Measurements from ENCODE around the gene RHBDL1. TPM values are rescaled to one million over a fixed set of nuclear protein-coding genes. Genes with fewer than 3 reads are reported as not detected.
A peak's percentile ranks its signal among the peaks of the same experiment; 100 is the strongest.

The RHBDL1 gene
- total and polyA plus RNA-seq, 2 experiments from 2014 or later, result 3.4 to 4.2 TPM

- no peaks in the 10 kb centered on the region for H3K36me3 ChIP-seq (replicated peaks; ENCODE audit: insufficient read depth, low read depth)
- H3K4me1 ChIP-seq (ENCODE audit: insufficient read depth), result peaks cover 12% of the 10 kb centered on the region
- H3K9me2 ChIP-seq (replicated peaks; ENCODE audit: insufficient read depth), result no peaks in the 10 kb centered on the region
- 18% methylated on average over 2 of the region's 37 CpGs for WGBS (ENCODE audit: low lambda C conversion rate, missing lambda C conversion rate)
- no peak overlapping the region for H2AFZ ChIP-seq
- H3K9me3 ChIP-seq (ENCODE audit: low read depth), result no peaks in the 10 kb centered on the region
- H4K20me1 ChIP-seq (ENCODE audit: insufficient read depth, poor library complexity, severe bottlenecking), result no peaks in the 10 kb centered on the region
- DNase-seq (ENCODE audit: low spot score), result no peak
- H3K4me3 ChIP-seq, result no peak overlapping the region
- H3K27ac ChIP-seq, result no peak overlapping the region
- H3K79me2 ChIP-seq, result peaks cover 13% of the 10 kb centered on the region
- peak; percentile 37 for TF ChIP-seq EZH2phosphoT487 (IDR thresholded peaks at IDR 0.05; ENCODE audit: low read depth, severe bottlenecking, unreplicated experiment)
- TF ChIP-seq EZH2 (IDR thresholded peaks at IDR 0.05; ENCODE audit: borderline replicate concordance), result no peak
- peaks cover 54% of the 10 kb centered on the region for H3K27me3 ChIP-seq
- peak overlapping the region; percentile 67 for H3K4me2 ChIP-seq
Observed at GRCh38 chr16:693766-694165, 18.3 kb downstream of the RHBDL1 start.

- peaks cover 60% of the 10 kb centered on the region for H3K27me3 ChIP-seq
- no peak overlapping the region for H3K27ac ChIP-seq
- H3K36me3 ChIP-seq (replicated peaks; ENCODE audit: insufficient read depth, low read depth), result no peaks in the 10 kb centered on the region
- H2AFZ ChIP-seq, result no peak overlapping the region
- H3K4me1 ChIP-seq (ENCODE audit: insufficient read depth), result peaks cover 9% of the 10 kb centered on the region
- peaks cover 8% of the 10 kb centered on the region for H3K79me2 ChIP-seq
- TF ChIP-seq, protein P1, sequence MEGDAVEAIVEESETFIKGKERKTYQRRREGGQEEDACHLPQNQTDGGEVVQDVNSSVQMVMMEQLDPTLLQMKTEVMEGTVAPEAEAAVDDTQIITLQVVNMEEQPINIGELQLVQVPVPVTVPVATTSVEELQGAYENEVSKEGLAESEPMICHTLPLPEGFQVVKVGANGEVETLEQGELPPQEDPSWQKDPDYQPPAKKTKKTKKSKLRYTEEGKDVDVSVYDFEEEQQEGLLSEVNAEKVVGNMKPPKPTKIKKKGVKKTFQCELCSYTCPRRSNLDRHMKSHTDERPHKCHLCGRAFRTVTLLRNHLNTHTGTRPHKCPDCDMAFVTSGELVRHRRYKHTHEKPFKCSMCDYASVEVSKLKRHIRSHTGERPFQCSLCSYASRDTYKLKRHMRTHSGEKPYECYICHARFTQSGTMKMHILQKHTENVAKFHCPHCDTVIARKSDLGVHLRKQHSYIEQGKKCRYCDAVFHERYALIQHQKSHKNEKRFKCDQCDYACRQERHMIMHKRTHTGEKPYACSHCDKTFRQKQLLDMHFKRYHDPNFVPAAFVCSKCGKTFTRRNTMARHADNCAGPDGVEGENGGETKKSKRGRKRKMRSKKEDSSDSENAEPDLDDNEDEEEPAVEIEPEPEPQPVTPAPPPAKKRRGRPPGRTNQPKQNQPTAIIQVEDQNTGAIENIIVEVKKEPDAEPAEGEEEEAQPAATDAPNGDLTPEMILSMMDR (IDR thresholded peaks at IDR 0.05; ENCODE audit: poor library complexity), result no peak
- TF ChIP-seq EZH2 (IDR thresholded peaks at IDR 0.05; ENCODE audit: borderline replicate concordance), result peak; percentile 76
- no peaks in the 10 kb centered on the region for H4K20me1 ChIP-seq (ENCODE audit: insufficient read depth, poor library complexity, severe bottlenecking)
- no peaks in the 10 kb centered on the region for H3K9me3 ChIP-seq (ENCODE audit: low read depth)
- H3K4me3 ChIP-seq, result no peak overlapping the region
- peak overlapping the region; percentile 67 for H3K4me2 ChIP-seq
- no peak for DNase-seq (ENCODE audit: low spot score)
- H3K9me2 ChIP-seq (replicated peaks; ENCODE audit: insufficient read depth), result no peaks in the 10 kb centered on the region
- WGBS (ENCODE audit: low lambda C conversion rate, missing lambda C conversion rate), result 7% methylated on average over 33 of the region's 64 CpGs
Observed at GRCh38 chr16:694187-694862, 18.9 kb downstream of the RHBDL1 start.

DNA sequence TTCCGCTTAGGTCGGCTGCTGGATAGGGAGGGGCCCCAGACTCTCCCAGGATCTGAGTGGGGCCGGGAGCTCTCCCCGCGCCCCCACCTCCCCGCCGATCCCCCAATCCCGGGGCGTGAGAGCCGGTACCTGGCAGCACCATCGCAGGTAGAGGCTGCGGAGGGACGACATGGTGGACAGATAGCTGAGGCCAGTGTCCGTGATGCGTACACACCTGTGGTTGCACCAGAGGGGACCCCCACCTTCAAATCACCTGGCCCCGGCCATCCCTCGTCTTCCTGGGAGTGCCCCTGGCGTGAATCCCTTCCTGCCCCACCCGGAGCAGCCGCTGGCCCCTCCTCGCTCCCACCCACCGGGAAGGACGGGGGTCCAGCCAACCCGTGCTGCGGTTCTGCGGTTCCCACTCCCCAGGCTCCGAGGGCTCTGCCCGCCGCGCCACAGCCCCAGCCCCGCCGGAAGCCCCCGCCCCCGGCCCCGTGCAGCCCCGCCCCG is 19.4 kb downstream of the RHBDL1 start:
- H4K20me1 ChIP-seq (ENCODE audit: insufficient read depth, poor library complexity, severe bottlenecking), result no peaks in the 10 kb centered on the region
- H3K4me1 ChIP-seq (ENCODE audit: insufficient read depth), result peaks cover 4% of the 10 kb centered on the region
- H3K27ac ChIP-seq, result no peak overlapping the region
- peaks cover 2% of the 10 kb centered on the region for H3K79me2 ChIP-seq
- peak overlapping the region; percentile 67 for H3K4me2 ChIP-seq
- H3K4me3 ChIP-seq, result no peak overlapping the region
- no peaks in the 10 kb centered on the region for H3K36me3 ChIP-seq (replicated peaks; ENCODE audit: insufficient read depth, low read depth)
- H2AFZ ChIP-seq, result no peak overlapping the region
- TF ChIP-seq EZH2phosphoT487 (IDR thresholded peaks at IDR 0.05; ENCODE audit: low read depth, severe bottlenecking, unreplicated experiment) (no peak), EZH2 (IDR thresholded peaks at IDR 0.05; ENCODE audit: borderline replicate concordance) (peak; percentile 25)
- TF ChIP-seq, protein P1 (IDR thresholded peaks at IDR 0.05; ENCODE audit: poor library complexity), result no peak
- H3K9me2 ChIP-seq (replicated peaks; ENCODE audit: insufficient read depth), result no peaks in the 10 kb centered on the region
- no peak for DNase-seq (ENCODE audit: low spot score)
- H3K9me3 ChIP-seq (ENCODE audit: low read depth), result no peaks in the 10 kb centered on the region
- H3K27me3 ChIP-seq, result peaks cover 66% of the 10 kb centered on the region
- WGBS (ENCODE audit: low lambda C conversion rate, missing lambda C conversion rate), result 3% methylated on average over 15 of the region's 37 CpGs

DNA sequence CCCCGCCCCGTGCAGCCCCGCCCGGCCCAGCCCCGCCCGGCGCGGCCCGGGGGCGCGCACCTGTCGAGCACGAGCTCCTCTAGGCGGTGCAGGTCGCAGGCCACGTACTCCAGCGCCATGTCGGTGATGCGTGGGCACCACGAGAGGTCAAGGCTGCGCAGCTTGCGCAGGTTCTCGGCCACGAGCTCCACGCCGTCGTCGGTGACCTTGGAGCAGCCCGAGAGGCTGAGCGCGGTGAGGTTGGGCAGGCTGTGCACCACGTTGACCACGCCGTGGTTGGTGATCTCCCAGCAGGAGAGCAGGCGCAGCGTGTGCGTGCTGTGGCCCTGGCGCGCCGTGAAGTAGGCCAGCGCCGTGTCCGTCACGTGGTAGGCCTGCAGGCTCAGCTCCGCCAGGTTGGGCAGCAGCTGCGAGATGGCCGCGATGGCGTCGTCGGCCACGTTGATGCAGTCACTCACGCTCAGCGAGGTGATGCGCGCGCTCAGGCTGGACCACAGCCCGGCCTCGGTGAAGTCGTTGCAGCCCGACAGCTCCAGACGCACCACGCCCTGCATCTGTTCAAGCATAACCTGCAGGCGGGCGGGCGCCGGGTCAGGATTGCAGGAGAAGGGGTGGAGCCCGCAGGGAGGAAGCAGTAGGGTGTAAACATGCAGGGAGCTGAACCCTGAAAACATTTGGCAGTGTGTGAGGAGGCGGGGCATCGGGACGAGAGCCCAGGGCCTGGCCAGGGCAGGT is 20.1 kb downstream of the RHBDL1 start:
- Histone ChIP-seq H3K9me3 (ENCODE audit: low read depth) (no peaks in the 10 kb centered on the region), H3K36me3 (replicated peaks; ENCODE audit: insufficient read depth, low read depth) (no peaks in the 10 kb centered on the region), H2AFZ (no peak overlapping the region), H3K4me1 (ENCODE audit: insufficient read depth) (peaks cover 4% of the 10 kb centered on the region), H3K4me2 (peak overlapping the region; percentile 67), H3K27me3 (peaks cover 72% of the 10 kb centered on the region), H3K27ac (no peak overlapping the region), H3K79me2 (no peaks in the 10 kb centered on the region), H3K4me3 (no peak overlapping the region), H4K20me1 (ENCODE audit: insufficient read depth, poor library complexity, severe bottlenecking) (no peaks in the 10 kb centered on the region), H3K9me2 (replicated peaks; ENCODE audit: insufficient read depth) (no peaks in the 10 kb centered on the region)
- no peak for DNase-seq (ENCODE audit: low spot score)
- TF ChIP-seq, protein P1 (IDR thresholded peaks at IDR 0.05; ENCODE audit: poor library complexity), result no peak
- TF ChIP-seq EZH2 (IDR thresholded peaks at IDR 0.05; ENCODE audit: borderline replicate concordance), result no peak
- TF ChIP-seq EZH2phosphoT487 (IDR thresholded peaks at IDR 0.05; ENCODE audit: low read depth, severe bottlenecking, unreplicated experiment), result no peak
- 12% methylated on average over 60 of the region's 71 CpGs for WGBS (ENCODE audit: low lambda C conversion rate, missing lambda C conversion rate)

Measured in hepatocyte (in vitro differentiated cells).